Measurements from ENCODE around the gene PUM2.

DNA sequence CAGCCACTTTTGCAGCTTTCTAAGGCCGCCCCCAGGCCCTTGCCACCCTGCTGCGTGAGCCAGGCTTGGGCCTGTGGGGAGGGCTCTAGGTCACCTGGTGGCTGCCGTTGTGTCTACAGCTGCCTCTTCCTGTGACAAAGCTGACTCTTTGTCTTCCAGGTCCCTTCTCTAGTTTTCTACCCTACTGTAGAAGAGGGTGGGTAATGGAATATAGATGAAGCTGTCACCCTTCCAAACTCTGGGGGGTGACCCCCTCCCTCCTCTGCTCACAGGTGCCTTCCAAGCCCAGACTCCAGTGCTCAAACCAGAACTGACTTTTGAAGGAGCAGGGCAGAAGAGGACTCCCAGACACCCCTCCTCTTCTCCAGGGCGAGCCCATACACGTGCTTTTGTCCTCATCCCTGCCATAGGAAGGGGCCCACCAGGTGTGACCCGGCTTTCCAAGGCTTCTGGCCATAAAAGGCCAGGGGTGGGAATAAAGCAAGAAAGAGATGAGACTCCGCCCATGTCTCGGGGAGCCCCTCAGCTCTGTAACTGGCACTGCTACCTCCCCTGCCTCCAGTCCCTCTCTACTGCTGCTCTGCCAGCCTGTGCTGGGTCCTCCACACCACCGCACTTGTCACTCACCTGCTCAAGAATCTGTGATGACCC, 107.8 kb downstream of the PUM2 start:
- TF ChIP-seq POLR2A (IDR thresholded peaks at IDR 0.05; ENCODE audit: low read length): no peak
- TF ChIP-seq GATA1 (IDR thresholded peaks at IDR 0.05; ENCODE audit: low read depth, low read length): no peak

Measured in erythroblast (primary cell).